HG03378 (cell line): ENCODE data around the gene ZBTB16.

Experiments used
- ATAC-seq: cut with Tn5 transposase; IDR thresholded peaks from one replicate; pipeline ENCODE4 v1.9.1; 2021; ENCODE audit warnings: mild to moderate bottlenecking, moderate library complexity; ENCODE audit not compliant: unreplicated experiment

ZBTB16 gene

GRCh38 chr11:114106047-114106446 is 46.5 kb downstream of the ZBTB16 start:
- no peak for ATAC-seq

- ATAC-seq = no peak
These were observed 47.5 kb downstream of the ZBTB16 start for GRCh38 chr11:114106986-114107385.

- ATAC-seq = no peak
These were observed 49.1 kb downstream of the ZBTB16 start for GRCh38 chr11:114108501-114109205.

- ATAC-seq = no peak
These were observed 49.9 kb downstream of the ZBTB16 start for GRCh38 chr11:114109206-114110090.

- no peak for ATAC-seq
These were observed 50.6 kb downstream of the ZBTB16 start for GRCh38 chr11:114110123-114110522.

GRCh38 chr11:114110952-114111947 is 51.7 kb downstream of the ZBTB16 start:
- no peak for ATAC-seq

- no peak for ATAC-seq
These were observed 56.0 kb downstream of the ZBTB16 start for GRCh38 chr11:114115451-114115928.

- no peak for ATAC-seq
These were observed 56.8 kb downstream of the ZBTB16 start for GRCh38 chr11:114116357-114116756.

- no peak for ATAC-seq
These were observed 57.3 kb downstream of the ZBTB16 start for GRCh38 chr11:114116800-114117199.

- no peak for ATAC-seq
These were observed 61.1 kb downstream of the ZBTB16 start for GRCh38 chr11:114120606-114121005.

- no peak for ATAC-seq
These were observed 61.6 kb downstream of the ZBTB16 start for GRCh38 chr11:114121138-114121537.

- no peak for ATAC-seq
These were observed 62.4 kb downstream of the ZBTB16 start for GRCh38 chr11:114121804-114122504.

- ATAC-seq = no peak
These were observed 63.2 kb downstream of the ZBTB16 start for GRCh38 chr11:114122686-114123085.

GRCh38 chr11:114123692-114124330 is 64.3 kb downstream of the ZBTB16 start:
- ATAC-seq = no peak

GRCh38 chr11:114124601-114125144 is 65.2 kb downstream of the ZBTB16 start:
- ATAC-seq = no peak

- ATAC-seq = no peak
These were observed 66.0 kb downstream of the ZBTB16 start for GRCh38 chr11:114125531-114125930.

GRCh38 chr11:114125959-114126358 is 66.4 kb downstream of the ZBTB16 start:
- no peak for ATAC-seq

GRCh38 chr11:114128399-114128798 is 68.9 kb downstream of the ZBTB16 start:
- ATAC-seq = no peak

- no peak for ATAC-seq
These were observed 69.6 kb downstream of the ZBTB16 start for GRCh38 chr11:114129142-114129541.
